PC-3 (cell line): ENCODE measurements around the gene STRAP. TPM values are rescaled to one million over a fixed set of nuclear protein-coding genes. Genes with fewer than 3 reads are reported as not detected.
"Not testable (repeated sequence)": the region's sequence is repeated elsewhere in the genome, so short reads cannot be mapped to it uniquely, and the experiment has no call there.

Experiments
- ATAC-seq: fragments of 200-7000 bp; cut with Tn5 transposase; 2 replicates; pipeline ENCODE4 v1.9.1; 2020; ENCODE audit warnings: mild to moderate bottlenecking, moderate library complexity
- BruUV-seq: library from RNA; stranded (reverse); fragments of 400-500 nt; replicated peaks from 2 replicates; lab custom pipeline; 2021; lab: Mats Ljungman, UMichigan
- CTCF ChIA-PET: fragments of 300-600 bp; sonication (Branson Sonifier 250); formaldehyde crosslinking; loops from one replicate; lab custom pipeline; 2022; ENCODE audit warnings: antibody characterized with exemption; lab: Charles Lee
- POLR2A ChIA-PET: fragments of 300-600 bp; sonication (Branson Sonifier 250); formaldehyde crosslinking; loops from one replicate; lab custom pipeline; 2022; ENCODE audit warnings: antibody characterized with exemption; ENCODE audit not compliant: unreplicated experiment; lab: Charles Lee
- DNase-seq: peaks from one replicate; pipeline ENCODE4 v3.0.0-alpha.2; 2015
- H2AFZ ChIP-seq: fragments of 300-600 bp; sonication (generic); 2 replicates; pipeline ENCODE4 v1.6.0; 2016; ENCODE audit warnings: antibody characterized with exemption, low read length
- H3F3A ChIP-seq: fragments of 300-600 bp; sonication (generic); one replicate; pipeline ENCODE4 v1.6.0; 2017; ENCODE audit warnings: antibody characterized with exemption, low read length, control low read depth, mild to moderate bottlenecking; ENCODE audit not compliant: unreplicated experiment
- H3K27ac ChIP-seq: fragments of 300-600 bp; sonication (generic); 2 replicates; pipeline ENCODE4 v1.5.1; 2016; ENCODE audit warnings: mild to moderate bottlenecking, low read length
- H3K27me3 ChIP-seq: fragments of 300-600 bp; sonication (generic); 2 replicates; pipeline ENCODE4 v1.6.1; 2016; ENCODE audit warnings: low read length, mixed read lengths
- H3K36me3 ChIP-seq: fragments of 300-600 bp; sonication (generic); 2 replicates; pipeline ENCODE4 v1.6.1; 2016; ENCODE audit warnings: low read depth, mixed run types, low read length, mixed read lengths
- H3K4me1 ChIP-seq: fragments of 300-600 bp; sonication (generic); 2 replicates; pipeline ENCODE4 v1.5.1; 2016; ENCODE audit warnings: low read length; ENCODE audit not compliant: insufficient read depth
- H3K4me2 ChIP-seq: fragments of 300-600 bp; sonication (generic); 2 replicates; pipeline ENCODE4 v1.6.0; 2016; ENCODE audit warnings: low read length
- H3K4me3 ChIP-seq: fragments of 300-600 bp; sonication (generic); 2 replicates; pipeline ENCODE4 v1.5.1; 2016; ENCODE audit warnings: mild to moderate bottlenecking, low read length, mixed read lengths
- H3K79me2 ChIP-seq: fragments of 300-600 bp; sonication (generic); 2 replicates; pipeline ENCODE4 v1.6.1; 2017; ENCODE audit warnings: low read length, mixed read lengths
- H3K9ac ChIP-seq: fragments of 300-600 bp; sonication (generic); 2 replicates; pipeline ENCODE4 v1.6.0; 2016; ENCODE audit warnings: mild to moderate bottlenecking, low read length
- H3K9me2 ChIP-seq: fragments of 300-600 bp; sonication (generic); replicated peaks from 2 replicates; pipeline ENCODE4 v1.6.1; 2016; ENCODE audit warnings: mixed run types, low read length, mixed read lengths
- H3K9me3 ChIP-seq: fragments of 300-600 bp; sonication (generic); 2 replicates; pipeline ENCODE4 v1.6.1; 2016; ENCODE audit warnings: low read length, mixed read lengths
- H4K20me1 ChIP-seq: fragments of 300-600 bp; sonication (generic); 2 replicates; pipeline ENCODE4 v1.6.1; 2016; ENCODE audit warnings: low read length, mixed read lengths
- CTCF ChIP-seq: fragments of 300-600 bp; sonication (generic); conservative IDR thresholded peaks from 2 replicates; pipeline ENCODE4 v1.5.1; 2017; ENCODE audit warnings: antibody characterized with exemption, low read depth, mild to moderate bottlenecking, low read length
- EZH2 ChIP-seq: fragments of 300-600 bp; sonication (generic); IDR thresholded peaks from one replicate; pipeline ENCODE4 v1.6.1; 2017; ENCODE audit warnings: antibody characterized with exemption, mild to moderate bottlenecking, low read length; ENCODE audit not compliant: unreplicated experiment
- EZH2phosphoT487 ChIP-seq: fragments of 300-600 bp; sonication (generic); IDR thresholded peaks from 2 replicates; pipeline ENCODE4 v1.6.1; 2018; ENCODE audit warnings: mild to moderate bottlenecking, antibody characterized with exemption, low read length, borderline replicate concordance
- intact Hi-C: fragments of 100-400 bp; cut with micrococcal nuclease; formaldehyde crosslinking; loops from 2 replicates; pipeline ENCODE4 v1.9.0; 2023
- total RNA-seq: library from RNA; depleted of rRNA; stranded (reverse); fragments of >200 nt; gene quantifications from 2 replicates; pipeline ENCODE4 v1.2.3, GENCODE V29; 2014

The STRAP gene
- total RNA-seq, 1 experiment from 2014 or later = 80.4 TPM

GRCh38 chr12:15873556-15873955, 8.6 kb upstream of the STRAP start:
- Histone ChIP-seq H3K4me2 (no peak overlapping the region), H3K79me2 (no peaks in the 10 kb centered on the region), H2AFZ (no peak overlapping the region), H3K27me3 (no peaks in the 10 kb centered on the region), H4K20me1 (no peaks in the 10 kb centered on the region), H3K4me1 (no peaks in the 10 kb centered on the region), H3K4me3 (no peak overlapping the region), H3K9me3 (no peaks in the 10 kb centered on the region), H3K36me3 (no peaks in the 10 kb centered on the region), H3K9me2 (no peaks in the 10 kb centered on the region), H3K27ac (no peak overlapping the region), H3F3A (no peaks in the 10 kb centered on the region), H3K9ac (no peak overlapping the region)
- intact Hi-C loops = no loop called here
- ChIA-PET POLR2A (no interaction called here), CTCF (no interaction called here)
- no TSS peak for BruUV-seq
- ATAC-seq (no peak), DNase-seq (no peak)
- TF ChIP-seq CTCF (no peak), EZH2 (no peak), EZH2phosphoT487 (no peak)

- H3K4me1 ChIP-seq, H3K9me2 ChIP-seq, ATAC-seq, H3K9me3 ChIP-seq, intact Hi-C loops, H4K20me1 ChIP-seq, POLR2A ChIA-PET, DNase-seq, H3F3A ChIP-seq, H3K79me2 ChIP-seq, H3K36me3 ChIP-seq, H2AFZ ChIP-seq, H3K9ac ChIP-seq, H3K4me2 ChIP-seq, H3K27ac ChIP-seq, H3K27me3 ChIP-seq, H3K4me3 ChIP-seq, BruUV-seq: not testable (repeated sequence)
- CTCF ChIA-PET = interaction anchor here (0.9 kb wide), 1 partner anchor 290 kb away, joined by 3 read pairs; no protein-coding TSS in a partner anchor
Observed at GRCh38 chr12:15874556-15875145, 7.5 kb upstream of the STRAP start.

GRCh38 chr12:15875863-15876262, 6.3 kb upstream of the STRAP start:
- no peaks in the 10 kb centered on the region for H3K36me3 ChIP-seq
- no peak overlapping the region for H3K4me3 ChIP-seq
- H3K4me1 ChIP-seq = no peaks in the 10 kb centered on the region
- no peak overlapping the region for H2AFZ ChIP-seq
- no peak overlapping the region for H3K27ac ChIP-seq
- H4K20me1 ChIP-seq = no peaks in the 10 kb centered on the region
- H3K9me2 ChIP-seq = no peaks in the 10 kb centered on the region
- CTCF ChIA-PET = no interaction called here
- POLR2A ChIA-PET = no interaction called here
- no peak overlapping the region for H3K9ac ChIP-seq
- intact Hi-C loops = no loop called here
- no peak for ATAC-seq
- H3K9me3 ChIP-seq = no peaks in the 10 kb centered on the region
- DNase-seq = no peak
- no TSS peak for BruUV-seq
- H3K4me2 ChIP-seq = no peak overlapping the region
- no peaks in the 10 kb centered on the region for H3F3A ChIP-seq
- H3K79me2 ChIP-seq = no peaks in the 10 kb centered on the region
- TF ChIP-seq EZH2 (no peak), EZH2phosphoT487 (no peak), CTCF (no peak)
- H3K27me3 ChIP-seq = no peaks in the 10 kb centered on the region
